ENCODE measurements around the gene EPG5.

DNA sequence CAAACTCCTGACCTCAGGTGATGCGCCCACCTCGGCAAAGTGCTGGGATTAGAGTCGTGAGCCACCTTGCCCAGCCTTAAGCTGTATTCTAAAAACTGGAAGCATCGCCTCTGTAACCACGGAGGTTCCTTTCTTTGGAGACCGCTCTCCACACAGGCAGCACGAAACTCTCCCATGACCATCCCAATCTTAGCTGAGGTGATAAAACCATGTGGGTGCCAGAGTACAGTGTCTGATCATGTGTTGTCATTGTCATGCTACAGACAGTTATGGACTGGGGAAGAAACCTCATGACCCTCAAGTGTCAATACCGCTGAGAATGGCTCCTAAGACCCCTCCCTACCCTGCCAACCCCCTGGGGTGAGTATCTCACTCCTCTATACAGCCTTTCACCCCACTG is 41.4 kb upstream of the EPG5 start:
- TF ChIP-seq CTCF (IDR thresholded peaks at IDR 0.05) (no peak), TCF7L2 (IDR thresholded peaks at IDR 0.05; ENCODE audit: low read depth, low read length) (no peak), SIN3A (IDR thresholded peaks at IDR 0.05; ENCODE audit: borderline replicate concordance, insufficient read depth, low read depth, low read length) (no peak), POLR2AphosphoS5 (IDR thresholded peaks at IDR 0.05; ENCODE audit: low read depth, low read length) (no peak)
- TF ChIP-seq, protein P1, sequence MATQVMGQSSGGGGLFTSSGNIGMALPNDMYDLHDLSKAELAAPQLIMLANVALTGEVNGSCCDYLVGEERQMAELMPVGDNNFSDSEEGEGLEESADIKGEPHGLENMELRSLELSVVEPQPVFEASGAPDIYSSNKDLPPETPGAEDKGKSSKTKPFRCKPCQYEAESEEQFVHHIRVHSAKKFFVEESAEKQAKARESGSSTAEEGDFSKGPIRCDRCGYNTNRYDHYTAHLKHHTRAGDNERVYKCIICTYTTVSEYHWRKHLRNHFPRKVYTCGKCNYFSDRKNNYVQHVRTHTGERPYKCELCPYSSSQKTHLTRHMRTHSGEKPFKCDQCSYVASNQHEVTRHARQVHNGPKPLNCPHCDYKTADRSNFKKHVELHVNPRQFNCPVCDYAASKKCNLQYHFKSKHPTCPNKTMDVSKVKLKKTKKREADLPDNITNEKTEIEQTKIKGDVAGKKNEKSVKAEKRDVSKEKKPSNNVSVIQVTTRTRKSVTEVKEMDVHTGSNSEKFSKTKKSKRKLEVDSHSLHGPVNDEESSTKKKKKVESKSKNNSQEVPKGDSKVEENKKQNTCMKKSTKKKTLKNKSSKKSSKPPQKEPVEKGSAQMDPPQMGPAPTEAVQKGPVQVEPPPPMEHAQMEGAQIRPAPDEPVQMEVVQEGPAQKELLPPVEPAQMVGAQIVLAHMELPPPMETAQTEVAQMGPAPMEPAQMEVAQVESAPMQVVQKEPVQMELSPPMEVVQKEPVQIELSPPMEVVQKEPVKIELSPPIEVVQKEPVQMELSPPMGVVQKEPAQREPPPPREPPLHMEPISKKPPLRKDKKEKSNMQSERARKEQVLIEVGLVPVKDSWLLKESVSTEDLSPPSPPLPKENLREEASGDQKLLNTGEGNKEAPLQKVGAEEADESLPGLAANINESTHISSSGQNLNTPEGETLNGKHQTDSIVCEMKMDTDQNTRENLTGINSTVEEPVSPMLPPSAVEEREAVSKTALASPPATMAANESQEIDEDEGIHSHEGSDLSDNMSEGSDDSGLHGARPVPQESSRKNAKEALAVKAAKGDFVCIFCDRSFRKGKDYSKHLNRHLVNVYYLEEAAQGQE (IDR thresholded peaks at IDR 0.05; ENCODE audit: insufficient read depth in 1 of 2, low read depth in 2 of 2, low read length in 1 of 2): no peak

Data from Panc1 (cell line).